MCF 10A (cell line): ENCODE measurements around the gene BMI1. TPM values are rescaled to one million over a fixed set of nuclear protein-coding genes. Genes with fewer than 3 reads are reported as not detected.

Source experiments
- BruUV-seq: library from RNA; stranded (reverse); fragments of 400-500 nt; replicated peaks from 2 replicates; lab custom pipeline; 2021; lab: Mats Ljungman, UMichigan
- CTCF ChIA-PET: fragments of 300-600 bp; sonication (Branson Sonifier 250); formaldehyde crosslinking; extraction: SDS; loops from one replicate; lab custom pipeline; 2021; ENCODE audit warnings: antibody characterized with exemption, inconsistent platforms; lab: Yijun Ruan, JAX
- POLR2A ChIA-PET: fragments of 300-600, 350-650 bp; sonication (Branson Sonifier 250); formaldehyde crosslinking; extraction: SDS; loops from one replicate; lab custom pipeline; 2020; ENCODE audit warnings: antibody characterized with exemption, inconsistent platforms; lab: Yijun Ruan, JAX
- DNase-seq: peaks from one replicate; pipeline ENCODE4 v3.0.0-alpha.2; 2018; ENCODE audit not compliant: unreplicated experiment
- H3K27ac Mint-ChIP-seq: one replicate; pipeline ENCODE4 v1.8.0; 2022; ENCODE audit warnings: mild to moderate bottlenecking, low read depth, mixed read lengths; ENCODE audit not compliant: unreplicated experiment
- H3K27me3 Mint-ChIP-seq: one replicate; pipeline ENCODE4 v1.8.0; 2022; ENCODE audit warnings: mixed read lengths; ENCODE audit not compliant: insufficient read depth, unreplicated experiment
- H3K36me3 Mint-ChIP-seq: one replicate; pipeline ENCODE4 v1.8.0; 2022; ENCODE audit warnings: mild to moderate bottlenecking, moderate library complexity, mixed read lengths; ENCODE audit not compliant: insufficient read depth, unreplicated experiment
- H3K4me1 Mint-ChIP-seq: one replicate; pipeline ENCODE4 v1.8.0; 2022; ENCODE audit warnings: mixed read lengths; ENCODE audit not compliant: insufficient read depth, unreplicated experiment
- H3K4me3 Mint-ChIP-seq: one replicate; pipeline ENCODE4 v1.8.0; 2022; ENCODE audit warnings: mild to moderate bottlenecking, moderate library complexity, mixed read lengths; ENCODE audit not compliant: unreplicated experiment
- H3K9me3 Mint-ChIP-seq: one replicate; pipeline ENCODE4 v1.8.0; 2022; ENCODE audit warnings: mixed read lengths; ENCODE audit not compliant: unreplicated experiment
- CTCF ChIP-seq: fragments of 200-600 bp; IDR thresholded peaks from one replicate; pipeline ENCODE4 v1.8.0; 2022; ENCODE audit warnings: antibody characterized with exemption, mild to moderate bottlenecking; ENCODE audit not compliant: unreplicated experiment
- intact Hi-C: fragments of 100-400 bp; cut with micrococcal nuclease; formaldehyde crosslinking; loops from 2 replicates; pipeline ENCODE4 v1.14.1; 2022
- total RNA-seq: library from RNA; stranded (reverse); gene quantifications from 2 replicates; pipeline ENCODE4 v1.2.3, GENCODE V29; 2022

The BMI1 gene
- total RNA-seq, 1 experiment from 2014 or later: 78.0 TPM

- H3K4me3 Mint-ChIP-seq: no peak overlapping the region
These were observed 42.4 kb downstream of the BMI1 start for GRCh38 chr10:22363305-22363704.

GRCh38 chr10:22364407-22365140 is 43.7 kb downstream of the BMI1 start:
- H3K4me3 Mint-ChIP-seq: no peak overlapping the region
- H3K9me3 Mint-ChIP-seq: no peaks in the 10 kb centered on the region
- no TSS peak for BruUV-seq
- no peaks in the 10 kb centered on the region for H3K27me3 Mint-ChIP-seq
- intact Hi-C loops: no loop called here
- TF ChIP-seq CTCF: no peak
- no peaks in the 10 kb centered on the region for H3K36me3 Mint-ChIP-seq
- H3K27ac Mint-ChIP-seq: no peak overlapping the region
- CTCF ChIA-PET: no interaction called here
- POLR2A ChIA-PET: interaction anchor here (0.8 to 1.0 kb wide), 4 partner anchors 14 to 48 kb away, joined by 3 to 5 read pairs (median 3); partner anchors contain the start of gene COMMD3
- no peak for DNase-seq
- H3K4me1 Mint-ChIP-seq: no peaks in the 10 kb centered on the region

More at GRCh38 chr10:22363305-22363704, 42.4 kb downstream of the BMI1 start:
- no peaks in the 10 kb centered on the region for H3K36me3 Mint-ChIP-seq
- no peaks in the 10 kb centered on the region for H3K27me3 Mint-ChIP-seq
- ChIA-PET CTCF (no interaction called here), POLR2A (no interaction called here)
- intact Hi-C loops: no loop called here
- TF ChIP-seq CTCF: no peak
- H3K27ac Mint-ChIP-seq: no peak overlapping the region
- H3K4me1 Mint-ChIP-seq: no peaks in the 10 kb centered on the region
- DNase-seq: no peak
- no peaks in the 10 kb centered on the region for H3K9me3 Mint-ChIP-seq
- no TSS peak for BruUV-seq

- H3K27ac Mint-ChIP-seq: no peak overlapping the region
These were observed 44.3 kb downstream of the BMI1 start for GRCh38 chr10:22365233-22365632.

More at GRCh38 chr10:22365233-22365632, 44.3 kb downstream of the BMI1 start:
- no peak for DNase-seq
- Mint-ChIP-seq H3K27me3 (no peaks in the 10 kb centered on the region), H3K9me3 (no peaks in the 10 kb centered on the region), H3K4me3 (no peak overlapping the region), H3K4me1 (no peaks in the 10 kb centered on the region), H3K36me3 (no peaks in the 10 kb centered on the region)
- no peak for TF ChIP-seq CTCF
- no TSS peak for BruUV-seq
- CTCF ChIA-PET: interaction anchor here (0.6 kb wide), 1 partner anchor 1073 kb away, joined by 3 read pairs; no protein-coding TSS in a partner anchor
- intact Hi-C loops: no loop called here
- POLR2A ChIA-PET: interaction anchor here (0.6 to 1.0 kb wide), 4 partner anchors 13 to 49 kb away, joined by 3 to 5 read pairs (median 3); partner anchors contain the start of gene COMMD3
